ENCODE results near the gene NDUFV3.

GRCh38 chr21:42923553-42924432 lies 30.7 kb downstream of the NDUFV3 start:
- TF ChIP-seq CTCF (IDR thresholded peaks at IDR 0.05) (peak; percentile 62 to 85 (median 72)), POLR2A (IDR thresholded peaks at IDR 0.05) (no peak)
